ENCODE data around the gene DPH5.

Gene DPH5

DNA sequence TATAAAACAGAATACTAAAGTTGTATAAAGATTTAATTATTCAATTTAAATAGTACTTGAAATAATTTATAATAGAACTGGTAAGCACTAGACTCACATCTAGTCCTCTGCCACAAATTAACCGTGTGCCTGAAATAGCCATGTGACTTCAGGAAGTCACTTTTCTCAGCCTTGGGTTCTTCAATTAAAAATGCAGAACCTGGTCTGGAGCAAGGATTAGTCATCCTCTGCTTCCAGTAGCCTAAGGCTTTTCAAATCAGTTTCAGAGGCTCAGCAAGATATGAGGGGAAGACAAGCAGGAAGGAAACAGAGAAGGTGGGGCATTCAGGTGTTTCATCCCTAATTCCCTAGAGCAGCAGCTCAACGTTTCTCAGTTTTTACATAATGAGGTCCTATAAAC lies 23.0 kb downstream of the DPH5 start:
- peaks cover 19% of the 10 kb centered on the region for H3K4me1 ChIP-seq (ENCODE audit: insufficient read depth, low read length, poor library complexity, severe bottlenecking)
- peak overlapping the region; percentile 31 for H3K4me2 ChIP-seq (ENCODE audit: low read depth, low read length, poor library complexity, severe bottlenecking)
- no peak overlapping the region for H3K9ac ChIP-seq (ENCODE audit: low read depth, low read length, poor library complexity, severe bottlenecking)
- H3K79me2 ChIP-seq (ENCODE audit: insufficient read depth, low read length) = no peaks in the 10 kb centered on the region
- no peaks in the 10 kb centered on the region for H3K9me3 ChIP-seq (ENCODE audit: insufficient read depth, low read depth, low read length)
- H2AFZ ChIP-seq (ENCODE audit: low read length) = no peak overlapping the region
- no peaks in the 10 kb centered on the region for H3F3A ChIP-seq (ENCODE audit: low read depth)
- no peak overlapping the region for H3K4me3 ChIP-seq (ENCODE audit: low read length, poor library complexity, severe bottlenecking)
- no peaks in the 10 kb centered on the region for H3K9me2 ChIP-seq (replicated peaks; ENCODE audit: low read depth, low read length)
- no peak for TF ChIP-seq EZH2phosphoT487 (IDR thresholded peaks at IDR 0.05; ENCODE audit: borderline replicate concordance)
- TF ChIP-seq, protein P1, sequence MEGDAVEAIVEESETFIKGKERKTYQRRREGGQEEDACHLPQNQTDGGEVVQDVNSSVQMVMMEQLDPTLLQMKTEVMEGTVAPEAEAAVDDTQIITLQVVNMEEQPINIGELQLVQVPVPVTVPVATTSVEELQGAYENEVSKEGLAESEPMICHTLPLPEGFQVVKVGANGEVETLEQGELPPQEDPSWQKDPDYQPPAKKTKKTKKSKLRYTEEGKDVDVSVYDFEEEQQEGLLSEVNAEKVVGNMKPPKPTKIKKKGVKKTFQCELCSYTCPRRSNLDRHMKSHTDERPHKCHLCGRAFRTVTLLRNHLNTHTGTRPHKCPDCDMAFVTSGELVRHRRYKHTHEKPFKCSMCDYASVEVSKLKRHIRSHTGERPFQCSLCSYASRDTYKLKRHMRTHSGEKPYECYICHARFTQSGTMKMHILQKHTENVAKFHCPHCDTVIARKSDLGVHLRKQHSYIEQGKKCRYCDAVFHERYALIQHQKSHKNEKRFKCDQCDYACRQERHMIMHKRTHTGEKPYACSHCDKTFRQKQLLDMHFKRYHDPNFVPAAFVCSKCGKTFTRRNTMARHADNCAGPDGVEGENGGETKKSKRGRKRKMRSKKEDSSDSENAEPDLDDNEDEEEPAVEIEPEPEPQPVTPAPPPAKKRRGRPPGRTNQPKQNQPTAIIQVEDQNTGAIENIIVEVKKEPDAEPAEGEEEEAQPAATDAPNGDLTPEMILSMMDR (conservative IDR thresholded peaks at IDR 0.05; ENCODE audit: low read length) = no peak
- no peaks in the 10 kb centered on the region for H3K27me3 ChIP-seq (ENCODE audit: insufficient read depth, low read length, poor library complexity, severe bottlenecking)
- H3K36me3 ChIP-seq (ENCODE audit: insufficient read depth, low read length) = no peaks in the 10 kb centered on the region
- no peaks in the 10 kb centered on the region for H4K20me1 ChIP-seq (ENCODE audit: insufficient read depth, low read length, poor library complexity, severe bottlenecking)

DNA sequence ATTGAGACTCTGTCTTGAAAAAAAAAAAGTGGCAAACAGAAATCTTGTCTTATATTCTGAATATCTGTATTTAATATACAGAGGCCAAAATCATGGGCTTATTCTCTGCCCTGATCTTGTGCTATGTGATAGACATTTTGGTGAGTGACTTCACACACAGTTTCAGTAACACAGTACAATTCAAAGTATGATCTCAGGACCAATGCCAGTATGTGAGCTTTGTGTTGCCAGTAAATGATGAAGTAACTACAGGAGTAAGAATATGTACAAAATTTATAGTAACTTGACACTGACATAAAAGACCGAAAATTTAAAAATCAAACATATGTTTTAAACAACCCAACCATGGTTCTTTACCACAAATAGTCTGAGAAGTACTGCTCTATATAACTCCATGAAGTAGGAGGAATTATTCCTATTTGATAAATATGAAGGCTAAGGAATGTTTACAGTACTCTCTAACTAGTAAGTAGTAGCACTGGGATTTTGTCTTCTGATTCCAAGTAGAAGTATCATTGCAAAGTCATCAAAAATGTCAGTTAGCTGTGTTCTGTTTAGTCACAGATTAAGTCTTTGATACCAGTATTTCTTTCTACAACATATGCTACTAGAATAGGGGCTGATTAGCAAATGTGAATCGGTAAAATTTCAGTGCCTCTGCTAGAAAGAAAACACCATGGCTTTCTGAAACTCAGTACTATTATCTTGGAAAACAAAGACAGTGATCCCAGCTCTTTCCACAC lies 25.3 kb downstream of the DPH5 start:
- no peaks in the 10 kb centered on the region for H3K36me3 ChIP-seq (ENCODE audit: insufficient read depth, low read length)

DNA sequence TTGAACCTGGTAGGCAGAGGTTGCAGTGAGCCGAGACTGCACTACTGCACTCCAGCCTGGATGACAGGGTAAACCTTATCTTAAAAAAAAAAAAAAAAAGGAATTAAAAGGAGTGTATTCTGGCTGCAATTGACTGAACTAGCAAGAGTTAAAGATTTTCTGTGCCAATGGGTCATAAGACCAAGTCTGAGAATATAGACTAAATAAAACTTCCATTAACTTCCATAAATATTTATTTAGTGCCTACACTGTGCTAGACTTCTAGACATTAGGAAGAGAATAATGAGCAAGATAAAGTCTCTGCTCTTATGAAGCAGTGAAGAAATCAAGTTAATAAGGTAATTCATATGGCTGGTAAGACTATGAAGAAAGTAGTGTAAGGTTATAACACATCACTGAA lies 27.2 kb downstream of the DPH5 start:
- no peaks in the 10 kb centered on the region for H3K36me3 ChIP-seq (ENCODE audit: insufficient read depth, low read length)

More for the DNA sequence above, 25.3 kb downstream of the DPH5 start:
- Histone ChIP-seq H3K9me2 (replicated peaks; ENCODE audit: low read depth, low read length) (no peaks in the 10 kb centered on the region), H3K4me2 (ENCODE audit: low read depth, low read length, poor library complexity, severe bottlenecking) (no peak overlapping the region), H2AFZ (ENCODE audit: low read length) (no peak overlapping the region), H3F3A (ENCODE audit: low read depth) (no peaks in the 10 kb centered on the region), H3K4me3 (ENCODE audit: low read length, poor library complexity, severe bottlenecking) (no peak overlapping the region), H4K20me1 (ENCODE audit: insufficient read depth, low read length, poor library complexity, severe bottlenecking) (no peaks in the 10 kb centered on the region), H3K9ac (ENCODE audit: low read depth, low read length, poor library complexity, severe bottlenecking) (no peak overlapping the region), H3K27me3 (ENCODE audit: insufficient read depth, low read length, poor library complexity, severe bottlenecking) (no peaks in the 10 kb centered on the region), H3K4me1 (ENCODE audit: insufficient read depth, low read length, poor library complexity, severe bottlenecking) (peaks cover 25% of the 10 kb centered on the region), H3K9me3 (ENCODE audit: insufficient read depth, low read depth, low read length) (no peaks in the 10 kb centered on the region), H3K79me2 (ENCODE audit: insufficient read depth, low read length) (no peaks in the 10 kb centered on the region)
- TF ChIP-seq EZH2phosphoT487 (IDR thresholded peaks at IDR 0.05; ENCODE audit: borderline replicate concordance) = no peak
- TF ChIP-seq, protein P1 (conservative IDR thresholded peaks at IDR 0.05; ENCODE audit: low read length) = no peak

More for the DNA sequence above, 27.2 kb downstream of the DPH5 start:
- Histone ChIP-seq H4K20me1 (ENCODE audit: insufficient read depth, low read length, poor library complexity, severe bottlenecking) (no peaks in the 10 kb centered on the region), H3K4me1 (ENCODE audit: insufficient read depth, low read length, poor library complexity, severe bottlenecking) (peaks cover 20% of the 10 kb centered on the region), H3K9me3 (ENCODE audit: insufficient read depth, low read depth, low read length) (no peaks in the 10 kb centered on the region), H3K27me3 (ENCODE audit: insufficient read depth, low read length, poor library complexity, severe bottlenecking) (no peaks in the 10 kb centered on the region), H3K79me2 (ENCODE audit: insufficient read depth, low read length) (no peaks in the 10 kb centered on the region), H3K9ac (ENCODE audit: low read depth, low read length, poor library complexity, severe bottlenecking) (no peak overlapping the region), H3K4me2 (ENCODE audit: low read depth, low read length, poor library complexity, severe bottlenecking) (no peak overlapping the region), H3K4me3 (ENCODE audit: low read length, poor library complexity, severe bottlenecking) (no peak overlapping the region), H2AFZ (ENCODE audit: low read length) (no peak overlapping the region), H3K9me2 (replicated peaks; ENCODE audit: low read depth, low read length) (no peaks in the 10 kb centered on the region), H3F3A (ENCODE audit: low read depth) (no peaks in the 10 kb centered on the region)
- TF ChIP-seq, protein P1 (conservative IDR thresholded peaks at IDR 0.05; ENCODE audit: low read length) = no peak
- TF ChIP-seq EZH2phosphoT487 (IDR thresholded peaks at IDR 0.05; ENCODE audit: borderline replicate concordance) = no peak
